GM21390 (cell line): Measurements from ENCODE around the gene NAV1.
"Not testable (repeated sequence)": the region's sequence is repeated elsewhere in the genome, so short reads cannot be mapped to it uniquely, and the experiment has no call there.

Source experiments
- ATAC-seq: cut with Tn5 transposase; IDR thresholded peaks from one replicate; pipeline ENCODE4 v1.9.1; 2021; ENCODE audit not compliant: unreplicated experiment

Gene NAV1, protein sequence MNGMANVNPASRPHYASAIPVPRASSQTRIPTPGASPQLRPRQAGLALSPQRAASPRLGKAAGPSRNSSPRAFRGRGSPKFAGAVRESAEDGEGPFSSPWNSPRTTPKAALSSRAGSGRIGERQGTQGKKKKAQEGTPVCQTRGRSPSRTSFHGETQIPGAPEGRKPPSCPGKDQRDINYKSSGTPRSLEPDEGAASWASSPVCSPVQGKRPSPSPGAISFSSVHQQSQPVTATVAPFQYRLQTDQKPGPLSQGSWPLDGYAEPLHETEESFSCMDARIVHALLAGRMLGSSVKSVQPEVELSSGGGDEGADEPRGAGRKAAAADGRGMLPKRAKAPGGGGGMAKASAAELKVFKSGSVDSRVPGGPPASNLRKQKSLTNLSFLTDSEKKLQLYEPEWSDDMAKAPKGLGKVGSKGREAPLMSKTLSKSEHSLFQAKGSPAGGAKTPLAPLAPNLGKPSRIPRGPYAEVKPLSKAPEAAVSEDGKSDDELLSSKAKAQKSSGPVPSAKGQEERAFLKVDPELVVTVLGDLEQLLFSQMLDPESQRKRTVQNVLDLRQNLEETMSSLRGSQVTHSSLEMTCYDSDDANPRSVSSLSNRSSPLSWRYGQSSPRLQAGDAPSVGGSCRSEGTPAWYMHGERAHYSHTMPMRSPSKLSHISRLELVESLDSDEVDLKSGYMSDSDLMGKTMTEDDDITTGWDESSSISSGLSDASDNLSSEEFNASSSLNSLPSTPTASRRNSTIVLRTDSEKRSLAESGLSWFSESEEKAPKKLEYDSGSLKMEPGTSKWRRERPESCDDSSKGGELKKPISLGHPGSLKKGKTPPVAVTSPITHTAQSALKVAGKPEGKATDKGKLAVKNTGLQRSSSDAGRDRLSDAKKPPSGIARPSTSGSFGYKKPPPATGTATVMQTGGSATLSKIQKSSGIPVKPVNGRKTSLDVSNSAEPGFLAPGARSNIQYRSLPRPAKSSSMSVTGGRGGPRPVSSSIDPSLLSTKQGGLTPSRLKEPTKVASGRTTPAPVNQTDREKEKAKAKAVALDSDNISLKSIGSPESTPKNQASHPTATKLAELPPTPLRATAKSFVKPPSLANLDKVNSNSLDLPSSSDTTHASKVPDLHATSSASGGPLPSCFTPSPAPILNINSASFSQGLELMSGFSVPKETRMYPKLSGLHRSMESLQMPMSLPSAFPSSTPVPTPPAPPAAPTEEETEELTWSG (N-terminal part only)

DNA sequence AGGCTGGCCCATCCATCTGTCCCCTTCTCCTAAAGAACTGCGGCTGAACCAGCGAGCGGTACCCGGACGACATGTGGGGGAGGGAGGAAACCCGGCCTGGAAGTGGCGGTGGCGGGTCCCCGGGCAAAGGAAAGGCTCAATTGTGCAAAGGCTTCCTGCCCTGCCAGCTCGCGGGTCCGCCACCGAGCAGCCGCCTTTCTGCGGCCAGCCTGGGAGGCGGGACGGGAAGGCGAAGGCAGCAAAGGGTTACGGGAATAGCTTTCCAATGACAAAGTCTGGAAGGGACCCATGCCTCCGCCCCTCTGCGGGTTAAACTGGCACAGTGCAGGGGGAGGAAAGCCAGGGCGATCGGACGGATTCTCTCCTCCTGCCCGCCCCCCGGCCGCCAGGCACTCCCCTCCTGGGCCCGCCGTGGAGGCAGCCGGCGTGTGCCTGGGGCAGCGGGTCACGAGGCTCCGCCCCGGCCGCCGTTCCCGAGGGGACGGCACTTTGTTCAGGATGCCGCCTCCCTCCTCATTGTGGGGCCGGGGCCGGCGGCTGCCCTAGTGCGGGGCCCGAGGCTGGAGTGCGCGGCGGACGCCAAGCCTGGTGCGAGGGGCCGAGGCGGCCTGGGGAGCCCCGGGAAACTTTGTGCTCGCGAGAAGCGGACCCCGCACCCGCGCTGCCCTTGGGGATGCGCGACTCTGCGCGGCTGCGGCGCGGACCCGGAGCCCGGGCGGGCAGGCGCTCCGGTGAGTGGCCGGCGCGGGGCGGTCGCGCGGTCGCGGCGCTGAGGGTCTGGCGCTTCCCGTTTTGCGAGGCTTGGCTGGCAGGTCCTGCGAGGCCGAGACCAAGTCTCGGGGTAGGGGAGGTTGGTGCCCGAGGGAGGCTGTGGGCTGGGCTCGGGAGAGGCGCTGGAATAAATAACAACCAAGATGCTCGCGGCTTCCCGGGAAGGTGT is at the start of gene NAV1:
TSS of gene NAV1 (plus strand) at position 516 of the 940 bp plus-strand sequence. CDS start 83,758 bp downstream, outside the sequence.
- ATAC-seq = no peak

DNA sequence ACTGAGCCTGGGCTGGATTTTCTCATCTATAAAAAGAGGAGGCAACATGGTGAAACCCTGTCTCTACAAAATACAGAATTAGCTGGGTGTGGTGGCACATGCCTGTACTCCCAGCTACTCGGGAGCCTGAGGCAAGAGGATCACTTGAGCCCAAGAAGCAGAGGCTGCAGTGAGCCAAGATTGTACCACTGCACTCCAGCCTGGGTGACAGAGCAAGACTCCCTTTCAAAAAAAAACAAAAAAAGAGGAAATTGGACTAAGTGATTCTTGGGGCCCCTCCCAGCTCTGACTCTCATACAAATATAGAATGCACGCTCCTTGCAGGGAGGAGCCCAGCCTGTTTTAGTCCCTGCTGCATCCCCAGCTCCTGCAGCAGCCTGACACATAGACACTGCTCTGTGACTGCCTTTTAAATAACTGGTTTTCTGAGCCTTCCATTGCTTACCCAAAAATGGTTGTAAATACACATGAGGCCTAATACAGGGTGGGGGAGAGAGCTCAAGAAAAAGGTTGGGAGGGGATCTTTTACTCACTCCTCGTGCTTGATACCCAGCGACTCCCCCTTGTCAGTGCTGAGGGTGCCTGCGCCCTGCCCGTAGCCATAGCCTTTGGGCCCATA is 49.2 kb upstream of the NAV1 start:
- no peak for ATAC-seq

DNA sequence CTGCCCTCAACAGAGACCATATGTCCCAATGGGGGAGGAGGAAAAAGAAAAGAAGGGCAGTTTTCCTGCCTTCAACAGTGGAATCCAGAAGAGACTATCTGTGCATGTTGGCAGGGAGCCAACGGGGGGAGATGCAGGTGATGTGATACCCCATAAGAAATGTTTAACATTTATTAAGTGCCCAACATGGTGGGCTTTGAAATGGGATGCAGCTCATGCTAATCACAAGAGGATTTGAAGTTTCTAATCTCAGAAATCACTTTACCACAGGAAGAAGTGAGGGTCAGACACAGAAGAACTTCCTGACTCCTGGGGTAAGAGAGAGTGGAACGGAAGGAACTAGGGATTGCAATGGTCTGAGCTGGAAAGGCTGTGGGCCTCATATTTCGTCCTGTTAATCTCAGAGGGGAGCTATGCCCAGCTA is 48.2 kb upstream of the NAV1 start:
- ATAC-seq = no peak

DNA sequence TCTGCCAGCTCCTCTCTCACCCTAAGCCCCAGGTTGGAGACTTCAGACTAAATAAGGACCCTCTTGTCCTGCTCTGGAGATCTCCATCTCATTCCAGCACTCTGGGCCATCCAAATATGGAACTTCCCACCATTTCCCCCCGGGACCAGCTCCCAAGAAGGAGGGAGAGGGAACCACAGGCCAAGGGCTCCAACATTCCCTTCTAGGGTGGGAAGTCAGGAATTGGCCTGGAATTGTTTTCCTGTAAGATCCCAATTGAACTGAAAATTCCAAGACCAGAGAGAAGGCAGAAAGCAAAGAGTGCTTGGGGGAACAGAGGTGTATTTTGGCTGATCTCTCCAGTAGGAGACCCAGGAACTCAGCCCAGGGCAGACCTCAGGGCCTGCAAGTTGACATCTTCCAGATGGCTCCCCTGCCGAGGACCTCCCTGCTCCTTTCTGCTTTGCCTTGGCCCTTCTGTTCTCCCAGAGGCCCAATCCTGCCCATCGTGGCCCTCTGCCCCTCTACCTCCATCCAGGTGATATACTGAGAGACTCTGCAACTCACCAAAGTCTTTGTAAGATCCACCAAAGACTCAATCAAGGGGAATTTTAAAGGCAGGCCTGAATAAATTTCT is 46.9 kb upstream of the NAV1 start:
- no peak for ATAC-seq

DNA sequence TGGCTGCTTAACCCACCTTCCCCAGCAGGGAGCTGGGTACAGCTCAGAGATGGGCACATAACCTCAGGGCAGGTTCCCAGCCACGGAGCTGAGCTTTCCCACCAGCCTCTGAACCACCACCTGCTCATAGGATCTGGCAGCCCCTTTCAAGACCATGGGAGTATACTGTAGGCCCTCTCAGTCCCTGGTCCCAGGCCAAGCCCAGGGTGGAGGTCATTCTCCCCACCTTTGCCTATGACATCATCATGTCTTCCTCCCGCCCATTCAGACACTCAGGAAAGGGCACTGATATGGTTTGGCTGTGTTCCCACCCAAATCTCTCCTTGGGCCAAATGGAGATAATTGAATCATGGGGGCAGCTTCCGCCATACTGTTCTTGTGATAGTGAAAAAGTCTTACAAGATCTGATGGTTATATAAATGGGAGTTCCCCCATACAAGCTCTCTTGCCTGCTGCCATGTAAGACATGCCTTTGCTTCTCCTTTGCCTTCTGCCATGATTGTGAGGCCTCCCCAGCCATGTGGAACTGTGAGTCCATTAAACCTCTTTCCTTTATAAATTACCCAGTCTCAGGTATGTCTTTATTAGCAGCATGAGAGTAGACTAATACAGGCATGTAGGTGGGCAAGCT is 45.8 kb upstream of the NAV1 start:
- ATAC-seq = not testable (repeated sequence)

DNA sequence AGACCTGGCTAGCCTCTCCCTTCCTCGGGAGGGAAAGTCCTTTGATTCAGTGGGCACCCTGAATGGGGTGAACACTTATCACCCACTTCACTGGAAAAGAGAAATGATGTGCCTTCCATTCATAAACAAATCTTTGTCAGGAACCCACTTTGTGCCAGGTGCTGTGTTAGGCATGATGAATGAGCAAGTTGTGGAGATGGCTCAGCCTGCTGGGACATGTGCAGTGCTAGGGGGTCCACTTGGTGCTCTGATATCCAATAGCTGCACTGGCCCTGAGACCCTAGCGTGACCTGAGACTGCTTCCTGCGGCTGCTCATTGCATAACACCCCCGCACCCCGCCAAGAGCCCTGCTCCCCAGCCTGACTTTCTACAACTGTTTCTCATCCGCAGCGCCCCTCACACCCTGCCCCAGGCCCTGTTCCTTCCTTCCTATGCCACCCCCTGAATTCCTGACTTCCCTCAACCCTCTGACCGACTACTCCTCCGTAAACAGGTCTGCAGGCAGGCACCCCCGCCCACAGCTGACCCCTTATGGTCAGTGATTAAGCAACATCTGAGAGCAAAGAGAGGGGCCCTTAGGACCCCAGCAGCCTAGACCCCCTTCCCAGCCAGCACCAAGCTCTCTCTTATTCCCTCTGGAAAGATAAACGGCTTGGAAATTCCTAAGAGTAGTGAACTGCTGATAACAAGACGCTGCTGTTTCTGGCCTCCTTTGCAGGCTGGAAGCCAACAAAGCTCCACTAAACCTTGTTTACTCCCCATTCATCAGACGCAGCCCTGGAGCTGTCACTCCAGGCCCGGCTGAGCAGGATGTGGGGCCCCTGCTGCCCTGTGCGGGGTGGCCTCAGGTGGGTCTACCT is 44.9 kb upstream of the NAV1 start:
- no peak for ATAC-seq

DNA sequence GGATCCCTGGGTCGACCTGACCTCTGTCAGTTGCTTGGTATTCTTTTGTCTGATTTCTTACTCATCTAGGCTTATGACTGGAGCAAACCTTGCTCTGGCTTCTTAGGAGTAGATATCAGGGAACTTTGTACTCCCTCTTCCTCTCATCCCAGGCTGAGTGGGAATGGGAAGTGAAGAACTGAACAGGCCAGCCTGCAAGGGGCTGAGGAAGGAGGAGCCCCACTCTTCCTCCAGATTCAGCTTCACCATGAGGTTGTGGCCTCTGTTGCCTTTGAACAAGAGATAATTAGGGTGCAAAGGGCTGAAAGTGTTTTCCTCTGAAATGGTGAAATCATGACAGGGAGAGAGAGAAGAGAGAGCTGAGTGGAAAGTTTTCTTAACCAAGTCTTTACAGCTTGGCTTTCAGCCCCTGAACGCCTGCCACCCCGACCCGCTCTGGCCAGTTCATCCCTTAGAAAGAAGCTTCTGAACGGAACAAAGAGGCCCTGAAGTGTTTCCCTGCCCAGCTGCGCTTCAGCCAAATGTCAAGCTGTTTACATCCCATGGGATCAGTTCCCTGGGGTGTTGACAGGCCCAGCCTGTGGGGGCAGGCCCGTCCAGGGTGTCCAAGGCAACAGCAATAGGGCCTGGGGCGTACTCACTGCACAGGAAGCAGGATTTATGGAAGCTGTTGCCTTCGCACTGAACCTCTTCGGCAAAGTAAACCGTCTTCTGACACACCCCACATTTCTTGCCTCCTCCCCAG is 43.2 kb upstream of the NAV1 start:
- no peak for ATAC-seq

DNA sequence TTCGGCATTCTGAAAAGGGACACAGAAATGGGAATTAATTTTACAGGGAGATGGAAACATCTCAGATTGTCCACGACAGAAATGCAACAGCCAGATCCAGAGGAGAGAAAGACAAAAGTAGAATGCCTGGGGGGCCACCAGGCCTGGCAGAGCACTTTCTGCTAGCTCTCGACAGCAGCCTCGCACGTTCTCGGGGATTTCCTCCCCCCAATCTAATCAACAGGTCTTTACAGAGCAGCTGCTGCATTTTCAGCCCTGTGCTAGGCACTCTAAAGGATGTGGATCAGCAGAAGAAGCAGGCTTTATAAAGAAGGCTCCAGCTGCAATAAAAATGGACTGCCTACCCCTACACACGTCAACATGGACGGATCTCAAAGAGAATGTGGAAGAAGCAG is 42.6 kb upstream of the NAV1 start:
- no peak for ATAC-seq

DNA sequence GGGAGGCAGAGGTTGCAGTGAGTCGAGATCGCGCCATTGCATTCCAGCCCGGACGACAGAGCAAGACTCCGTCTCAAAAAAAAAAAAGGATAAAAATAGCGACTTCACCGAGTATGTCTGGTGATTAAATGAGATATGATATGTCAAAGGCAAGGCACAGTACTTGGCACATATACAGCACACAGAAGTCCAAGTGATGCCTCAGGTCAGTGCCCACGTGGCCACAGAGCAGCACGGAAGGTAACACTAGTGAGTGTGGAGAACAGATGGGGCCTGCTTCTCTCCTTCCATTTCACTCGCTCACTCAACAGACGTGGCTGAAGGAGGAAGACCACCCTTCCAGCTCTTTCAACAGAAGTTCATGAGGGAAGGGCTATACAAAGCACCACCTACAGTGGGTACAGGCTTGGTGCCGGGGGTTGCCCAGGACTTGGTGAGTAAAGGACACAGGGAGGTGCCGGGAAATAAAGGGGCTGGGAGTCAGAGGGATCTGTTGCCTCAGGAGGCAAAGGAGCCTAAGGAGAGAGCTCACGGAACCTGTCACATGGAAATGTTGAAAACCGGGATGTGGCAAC is 40.9 kb upstream of the NAV1 start:
- ATAC-seq = no peak

DNA sequence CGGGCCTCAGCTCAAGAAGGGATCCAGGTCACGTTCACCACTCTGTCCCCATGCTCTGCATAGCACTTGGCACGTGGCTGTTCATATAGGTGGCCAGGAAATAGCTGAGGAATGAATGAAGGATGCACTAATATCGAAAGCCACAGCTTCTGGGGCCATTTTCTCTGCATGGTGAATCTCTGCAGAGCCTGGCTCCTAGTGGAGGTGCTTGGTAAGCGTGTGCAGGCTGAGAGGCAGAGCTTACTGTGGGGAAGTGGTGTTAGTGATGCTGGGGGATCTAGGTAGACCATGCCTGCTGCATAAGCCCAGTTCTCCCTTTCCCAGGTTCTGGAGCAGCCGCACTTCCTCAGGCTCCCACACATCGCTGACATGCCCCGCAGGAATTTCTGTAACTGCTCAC is 40.3 kb upstream of the NAV1 start:
- ATAC-seq = no peak

DNA sequence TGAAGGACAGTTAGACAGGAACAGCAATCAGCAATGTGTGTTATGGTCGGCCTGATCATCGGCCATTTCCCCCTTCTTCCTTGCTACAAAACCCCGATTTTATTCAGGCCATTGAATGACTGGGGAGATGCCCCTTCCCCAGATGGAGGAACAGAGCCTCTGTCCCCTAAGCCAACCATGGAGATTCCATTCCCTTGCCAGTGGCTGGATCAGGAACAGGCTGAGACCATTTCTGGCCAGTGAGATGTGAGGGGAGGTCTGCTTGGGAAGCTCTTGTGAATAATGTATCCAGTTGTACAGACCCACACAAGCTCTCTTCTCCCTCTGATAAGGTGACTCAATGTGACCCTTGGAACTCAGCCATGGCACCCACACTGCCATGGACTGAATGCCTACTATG is 39.7 kb upstream of the NAV1 start:
- ATAC-seq = no peak

DNA sequence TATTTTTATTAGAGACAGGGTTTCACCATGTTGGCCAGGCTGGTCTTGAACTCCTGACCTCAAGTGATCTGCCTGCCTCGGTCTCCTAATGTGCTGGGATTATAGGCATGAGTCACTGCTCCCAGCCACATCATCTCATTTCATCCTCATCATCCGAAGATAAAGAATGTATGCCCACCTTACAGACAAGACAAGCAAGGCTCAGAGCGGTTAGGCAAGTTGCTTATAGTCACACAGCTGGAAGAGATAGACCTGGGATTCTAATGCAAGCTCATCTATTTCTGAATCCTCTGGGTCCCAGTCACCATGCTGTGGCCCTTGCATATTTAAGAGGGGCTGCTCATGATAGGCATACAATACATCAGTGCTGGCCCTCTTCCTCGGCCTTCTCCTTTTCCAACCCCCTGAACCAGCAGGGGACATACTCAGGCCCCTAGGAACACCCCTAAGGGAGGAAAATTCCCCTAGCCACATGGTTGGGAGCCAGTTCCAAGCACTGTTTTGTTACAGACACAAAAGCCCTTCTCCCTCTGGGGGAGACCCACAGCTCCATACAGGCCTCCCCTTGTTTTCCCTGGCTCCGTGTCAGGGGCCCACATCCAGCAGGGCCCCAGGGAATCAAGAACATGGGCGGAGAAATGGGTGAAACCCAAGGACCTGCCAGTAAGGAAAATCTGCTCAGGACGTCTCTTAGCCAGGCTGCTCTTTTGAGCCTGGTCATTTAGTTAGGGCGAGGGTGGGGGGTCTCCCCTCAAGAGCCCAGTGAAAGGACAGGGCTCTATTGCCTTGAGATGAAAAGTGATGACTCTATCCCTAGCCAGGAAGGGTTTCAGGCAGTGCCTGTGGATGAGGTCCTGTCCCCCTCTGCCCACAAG is 38.9 kb upstream of the NAV1 start:
- ATAC-seq = no peak

DNA sequence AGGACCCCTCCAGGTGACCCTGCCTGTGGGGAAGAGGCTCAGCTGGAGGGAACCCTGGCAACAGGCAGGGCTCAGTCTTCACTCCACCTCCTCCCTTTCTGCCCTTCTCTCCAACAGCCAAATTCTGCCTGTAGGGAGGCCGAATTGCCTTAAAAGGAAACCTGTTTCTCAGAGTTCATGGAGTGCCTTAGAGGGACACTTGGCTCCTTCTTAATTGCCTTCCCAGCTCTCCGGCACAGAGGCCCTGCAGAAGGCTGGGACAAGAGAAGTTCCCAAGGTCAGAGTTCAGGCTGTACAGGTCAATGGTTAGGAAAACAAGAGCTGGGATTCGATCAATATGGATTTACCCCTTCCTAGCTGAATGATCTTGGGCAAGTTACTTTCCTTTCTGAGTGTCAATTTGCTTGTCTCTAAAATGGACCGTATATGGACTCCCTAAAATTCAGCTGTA is 38.2 kb upstream of the NAV1 start:
- no peak for ATAC-seq

DNA sequence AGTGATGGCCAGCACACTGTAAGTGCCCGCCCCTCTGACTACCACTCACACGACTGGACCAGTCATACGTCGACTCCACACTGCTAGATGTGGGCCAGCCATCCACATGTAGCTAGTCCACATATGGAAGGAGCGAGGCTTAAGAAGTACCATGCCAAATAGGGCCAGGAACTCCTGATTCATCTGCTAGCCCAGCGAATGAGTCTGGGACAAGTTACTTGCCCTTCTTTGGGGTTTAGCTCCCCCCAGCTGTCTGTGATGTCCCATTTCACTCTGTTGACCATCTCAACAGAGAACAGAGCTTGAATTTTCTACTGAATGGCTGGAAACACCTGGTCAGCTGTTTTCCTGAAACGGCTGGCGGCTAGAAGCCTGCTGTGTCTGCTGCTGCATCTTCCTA is 37.8 kb upstream of the NAV1 start:
- no peak for ATAC-seq

DNA sequence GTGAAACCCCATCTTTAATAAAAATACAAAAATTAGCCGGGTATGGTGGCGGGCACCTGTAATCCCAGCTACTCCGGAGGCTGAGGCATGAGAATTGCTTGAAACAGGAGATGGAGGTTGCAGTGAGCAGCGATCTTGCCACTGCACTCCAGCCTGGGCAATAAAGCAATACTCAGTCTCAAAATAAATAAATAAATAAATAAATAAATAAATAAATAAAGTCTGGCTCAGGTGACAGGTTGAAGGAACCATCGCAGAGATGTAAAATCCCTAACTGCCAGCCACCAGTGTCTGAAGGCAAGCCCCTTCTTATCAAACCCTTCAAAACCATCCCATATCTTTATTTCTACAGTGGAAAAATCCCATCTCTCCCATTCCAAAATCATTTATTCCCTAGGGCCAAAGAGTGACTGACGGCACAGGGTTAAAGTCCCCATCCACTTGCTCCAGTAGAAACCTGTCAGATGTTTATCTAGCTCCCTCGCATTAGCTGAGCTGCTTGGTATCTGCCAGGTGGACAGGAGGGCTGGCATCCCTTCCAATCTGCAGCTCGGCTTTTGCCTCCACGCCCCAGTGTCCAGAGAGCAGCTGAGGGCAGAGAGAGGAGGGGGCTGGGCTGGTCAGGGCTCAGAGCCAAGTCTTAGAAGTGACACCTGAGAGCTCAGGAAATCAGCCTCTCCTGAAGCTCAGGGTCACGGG is 37.0 kb upstream of the NAV1 start:
- no peak for ATAC-seq
